Liver (tissue), 9 donors: ENCODE measurements around the gene PPP1R10. TPM values are rescaled to one million over a fixed set of nuclear protein-coding genes. Genes with fewer than 3 reads are reported as not detected.

Experiments
- DNase-seq: peaks from one replicate; pipeline ENCODE4 v3.0.0-alpha.2; 2017; ENCODE audit warnings: low spot score
- H3K27ac ChIP-seq, 2 donors: one replicate each; pipeline ENCODE4 v1.7.0; 2013; ENCODE audit warnings: inconsistent platforms in 2 of 2, low read length in 2 of 2, control low read depth in 1 of 2, low read depth in 1 of 2, mild to moderate bottlenecking in 1 of 2
- H3K27me3 ChIP-seq, 4 donors: one replicate each; pipeline versions ENCODE4 v1.6.1 to v1.7.0; 2013; ENCODE audit warnings: low read length in 3 of 4, inconsistent platforms in 1 of 4, mild to moderate bottlenecking in 1 of 4, moderate library complexity in 1 of 4; ENCODE audit not compliant: control insufficient read depth in 4 of 4, insufficient read depth in 4 of 4
- H3K36me3 ChIP-seq, 4 donors: one replicate each; pipeline versions ENCODE4 v1.6.1 to v1.7.0; 2013; ENCODE audit warnings: low read length in 3 of 4, mild to moderate bottlenecking in 3 of 4, low read depth in 1 of 4, moderate library complexity in 1 of 4; ENCODE audit not compliant: control insufficient read depth in 4 of 4, insufficient read depth in 3 of 4
- H3K4me1 ChIP-seq, 4 donors: one replicate each; pipeline versions ENCODE4 v1.6.1 to v1.7.0; 2013; ENCODE audit warnings: low read length in 3 of 4, mild to moderate bottlenecking in 3 of 4, moderate library complexity in 1 of 4; ENCODE audit not compliant: control insufficient read depth in 4 of 4, insufficient read depth in 4 of 4
- H3K4me3 ChIP-seq, 3 donors: one replicate each; pipeline versions ENCODE4 v1.6.1 to v1.7.0; 2013; ENCODE audit warnings: low read length in 3 of 3, control low read depth in 1 of 3, low read depth in 1 of 3, mild to moderate bottlenecking in 1 of 3
- H3K9ac ChIP-seq, 2 donors: one replicate each; pipeline ENCODE4 v1.7.0; 2013; ENCODE audit warnings: low read length in 2 of 2, mild to moderate bottlenecking in 2 of 2, moderate library complexity in 2 of 2, control low read depth in 1 of 2, low read depth in 1 of 2
- H3K9me3 ChIP-seq, 4 donors: one replicate each; pipeline versions ENCODE4 v1.6.1 to v1.7.0; 2013; ENCODE audit warnings: low read length in 3 of 4; ENCODE audit not compliant: control insufficient read depth in 4 of 4
- ATF3 ChIP-seq: IDR thresholded peaks from 2 replicates; pipeline ENCODE4 v1.6.1; 2016; ENCODE audit warnings: antibody characterized with exemption
- EGR1 ChIP-seq, 2 donors: IDR thresholded peaks; 2 replicates each; pipeline ENCODE4 v1.6.1; 2016 to 2018; ENCODE audit warnings: antibody characterized with exemption in 2 of 2, low read depth in 2 of 2
- FOXA1 ChIP-seq: IDR thresholded peaks from 2 replicates; pipeline ENCODE4 v1.6.1; 2016; ENCODE audit warnings: antibody characterized with exemption
- HNF4A ChIP-seq, 2 donors: conservative IDR thresholded peaks; 2 replicates each; pipeline ENCODE4 v1.6.1; 2016; ENCODE audit warnings: antibody characterized with exemption in 2 of 2, mild to moderate bottlenecking in 2 of 2
- JUND ChIP-seq, 2 donors: IDR thresholded peaks; 2 replicates each; pipeline ENCODE4 v1.6.1; 2016; ENCODE audit warnings: antibody characterized with exemption in 2 of 2
- MAX ChIP-seq: IDR thresholded peaks from 2 replicates; pipeline ENCODE4 v1.6.1; 2016; ENCODE audit warnings: antibody characterized with exemption
- REST ChIP-seq: IDR thresholded peaks from 2 replicates; pipeline ENCODE4 v1.6.1; 2016; ENCODE audit warnings: antibody characterized with exemption, mild to moderate bottlenecking
- SP1 ChIP-seq: IDR thresholded peaks from 2 replicates; pipeline ENCODE4 v1.6.1; 2018; ENCODE audit warnings: antibody characterized with exemption, mild to moderate bottlenecking
- YY1 ChIP-seq: IDR thresholded peaks from 2 replicates; pipeline ENCODE4 v1.6.1; 2016; ENCODE audit warnings: antibody characterized with exemption, mild to moderate bottlenecking
- WGBS: extraction: QIAGEN DNeasy Blood & Tissue Kit; methylation state at CpG from one replicate; pipeline ENCODE4 v1.1.7; 2013; 5-methylcytosine and 5-hydroxymethylcytosine counted together
- polyA plus RNA-seq, 2 donors: library from polyadenylated mRNA; stranded (reverse) in 1 of 2; unstranded in 1 of 2; fragments of 200-250 nt in 1 of 2; fragments of >200 nt in 1 of 2; fragmentation: Nextera tagmentation in 1 of 2; extraction: Ambion mirVana in 1 of 2; gene quantifications; one replicate each; pipeline versions ENCODE4 v1.2.1 to v1.2.3, GENCODE V29; 2013 to 2015
- total RNA-seq, 2 donors: library from RNA; depleted of rRNA; stranded (reverse); fragments of >200 nt; gene quantifications; one replicate each; pipeline ENCODE4 v1.2.3, GENCODE V29; 2014
- TF ChIP-seq, protein P1 (sequence below): IDR thresholded peaks from 2 replicates; pipeline ENCODE4 v1.6.1; 2016; ENCODE audit warnings: antibody characterized with exemption
- TF ChIP-seq, protein P2 (sequence below): fragments of 150-350 bp; IDR thresholded peaks from 2 replicates; pipeline ENCODE4 v1.5.1; 2017; ENCODE audit warnings: improper control_type of control experiment, low read depth, low read length; ENCODE audit not compliant: missing input control
- donor health status: healthy.
- donor health status: healthy.
- donor health status: healthy.
- donor health status: healthy.
- donor health status: healthy.

Gene PPP1R10
- total and polyA plus RNA-seq, 4 donors = 11.1 to 21.1 (median 14.1) TPM

- no peaks in the 10 kb centered on the region for H3K27me3 ChIP-seq
- H3K36me3 ChIP-seq = peaks cover 3 to 10% (median 6%) of the 10 kb centered on the region in 4 donors
- WGBS = 38% methylated on average over 8 of the region's 8 CpGs
- peak overlapping the region in 2 of 3 donors; percentile 90 to 96 for H3K4me3 ChIP-seq
- H3K4me1 ChIP-seq = peaks cover 2 to 23% (median 14%) of the 10 kb centered on the region in 4 donors
- no peak for TF ChIP-seq MAX
- peak; percentile 9 for TF ChIP-seq SP1
- TF ChIP-seq REST = no peak
- peak in 1 of 2 donors; percentile 25 for TF ChIP-seq EGR1 (IDR thresholded peaks at IDR 0.05; ENCODE audit: low read depth in 2 of 2)
- DNase-seq = no peak
- H3K27ac ChIP-seq = peak overlapping the region; percentile 83 to 92
- H3K9ac ChIP-seq = peak overlapping the region; percentile 56 to 100
- H3K9me3 ChIP-seq = no peaks in the 10 kb centered on the region
Observed at GRCh38 chr6:30614044-30614842, 2.8 kb downstream of the PPP1R10 start.

- H3K4me1 ChIP-seq = peaks cover 2 to 23% (median 10%) of the 10 kb centered on the region in 4 donors
- no peaks in the 10 kb centered on the region for H3K9me3 ChIP-seq
- H3K36me3 ChIP-seq = peaks cover 7 to 17% (median 14%) of the 10 kb centered on the region in 4 donors
- DNase-seq = no peak
- no peaks in the 10 kb centered on the region for H3K27me3 ChIP-seq
- TF ChIP-seq HNF4A (conservative IDR thresholded peaks at IDR 0.05) (no peak), JUND (IDR thresholded peaks at IDR 0.05) (peak in 1 of 2 donors; percentile 26)
- H3K4me3 ChIP-seq = no peak overlapping the region
- H3K27ac ChIP-seq = peak overlapping the region in 1 of 2 donors; percentile 83
- H3K9ac ChIP-seq = no peak overlapping the region
Observed at GRCh38 chr6:30613251-30614043, 3.6 kb downstream of the PPP1R10 start.

GRCh38 chr6:30612687-30613248 lies 4.3 kb downstream of the PPP1R10 start:
- Histone ChIP-seq H3K27me3 (no peaks in the 10 kb centered on the region), H3K27ac (no peak overlapping the region), H3K4me1 (peaks cover 2 to 23% (median 7%) of the 10 kb centered on the region in 4 donors), H3K9me3 (no peaks in the 10 kb centered on the region), H3K4me3 (no peak overlapping the region), H3K36me3 (peaks cover 10 to 20% (median 17%) of the 10 kb centered on the region in 4 donors), H3K9ac (no peak overlapping the region)
- DNase-seq = no peak
- WGBS = 53% methylated on average over 6 of the region's 6 CpGs
- TF ChIP-seq YY1 = no peak
- no peak for TF ChIP-seq ATF3
- TF ChIP-seq SP1 = no peak
- TF ChIP-seq FOXA1 = no peak
- TF ChIP-seq REST = no peak
- TF ChIP-seq, protein P1, sequence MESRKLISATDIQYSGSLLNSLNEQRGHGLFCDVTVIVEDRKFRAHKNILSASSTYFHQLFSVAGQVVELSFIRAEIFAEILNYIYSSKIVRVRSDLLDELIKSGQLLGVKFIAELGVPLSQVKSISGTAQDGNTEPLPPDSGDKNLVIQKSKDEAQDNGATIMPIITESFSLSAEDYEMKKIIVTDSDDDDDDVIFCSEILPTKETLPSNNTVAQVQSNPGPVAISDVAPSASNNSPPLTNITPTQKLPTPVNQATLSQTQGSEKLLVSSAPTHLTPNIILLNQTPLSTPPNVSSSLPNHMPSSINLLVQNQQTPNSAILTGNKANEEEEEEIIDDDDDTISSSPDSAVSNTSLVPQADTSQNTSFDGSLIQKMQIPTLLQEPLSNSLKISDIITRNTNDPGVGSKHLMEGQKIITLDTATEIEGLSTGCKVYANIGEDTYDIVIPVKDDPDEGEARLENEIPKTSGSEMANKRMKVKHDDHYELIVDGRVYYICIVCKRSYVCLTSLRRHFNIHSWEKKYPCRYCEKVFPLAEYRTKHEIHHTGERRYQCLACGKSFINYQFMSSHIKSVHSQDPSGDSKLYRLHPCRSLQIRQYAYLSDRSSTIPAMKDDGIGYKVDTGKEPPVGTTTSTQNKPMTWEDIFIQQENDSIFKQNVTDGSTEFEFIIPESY = no peak
- TF ChIP-seq HNF4A (conservative IDR thresholded peaks at IDR 0.05) = no peak
- TF ChIP-seq, protein P2, sequence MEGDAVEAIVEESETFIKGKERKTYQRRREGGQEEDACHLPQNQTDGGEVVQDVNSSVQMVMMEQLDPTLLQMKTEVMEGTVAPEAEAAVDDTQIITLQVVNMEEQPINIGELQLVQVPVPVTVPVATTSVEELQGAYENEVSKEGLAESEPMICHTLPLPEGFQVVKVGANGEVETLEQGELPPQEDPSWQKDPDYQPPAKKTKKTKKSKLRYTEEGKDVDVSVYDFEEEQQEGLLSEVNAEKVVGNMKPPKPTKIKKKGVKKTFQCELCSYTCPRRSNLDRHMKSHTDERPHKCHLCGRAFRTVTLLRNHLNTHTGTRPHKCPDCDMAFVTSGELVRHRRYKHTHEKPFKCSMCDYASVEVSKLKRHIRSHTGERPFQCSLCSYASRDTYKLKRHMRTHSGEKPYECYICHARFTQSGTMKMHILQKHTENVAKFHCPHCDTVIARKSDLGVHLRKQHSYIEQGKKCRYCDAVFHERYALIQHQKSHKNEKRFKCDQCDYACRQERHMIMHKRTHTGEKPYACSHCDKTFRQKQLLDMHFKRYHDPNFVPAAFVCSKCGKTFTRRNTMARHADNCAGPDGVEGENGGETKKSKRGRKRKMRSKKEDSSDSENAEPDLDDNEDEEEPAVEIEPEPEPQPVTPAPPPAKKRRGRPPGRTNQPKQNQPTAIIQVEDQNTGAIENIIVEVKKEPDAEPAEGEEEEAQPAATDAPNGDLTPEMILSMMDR = no peak
